ENCODE results near the gene PLP1. TPM values are rescaled to one million over a fixed set of nuclear protein-coding genes. Genes with fewer than 3 reads are reported as not detected.

The PLP1 gene
- total and polyA plus RNA-seq, 7 experiments from 2014 or later: not detected

DNA sequence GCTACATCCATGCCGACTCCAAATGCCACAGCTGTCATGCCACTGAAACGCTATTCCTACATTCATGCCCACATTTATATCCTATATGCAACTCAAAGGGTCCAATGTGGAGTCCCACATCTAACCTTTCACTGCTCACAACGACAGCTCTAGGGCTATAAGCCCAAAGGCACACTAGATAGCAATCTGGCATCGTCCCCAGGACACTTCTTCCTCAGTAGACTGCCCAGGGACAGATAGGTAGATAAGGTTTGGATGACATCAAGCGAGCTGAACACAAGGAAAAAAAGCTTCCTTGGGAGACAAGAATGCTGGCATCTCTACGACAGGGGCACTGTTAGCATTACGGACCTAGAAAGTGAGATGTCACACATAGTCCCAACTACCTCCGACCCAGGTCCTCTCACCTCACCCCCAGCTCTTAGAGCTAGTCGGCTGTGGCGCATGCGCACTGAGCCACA, 54.7 kb downstream of the PLP1 start:
- no peaks in the 10 kb centered on the region for H3K27me3 ChIP-seq (ENCODE audit: control insufficient read depth in 2 of 2, insufficient read depth in 2 of 2, low read length in 2 of 2)
- Mint-ChIP-seq H3K4me3 (peak overlapping the region; percentile 77 to 98 (median 84)), H3K4me1 (peaks cover 3 to 8% (median 4%) of the 10 kb centered on the region in 7 donors), H3K9me3 (no peaks in the 10 kb centered on the region), H3K36me3 (peaks cover 0 to 4% (median 0%) of the 10 kb centered on the region in 5 donors), H3K27me3 (peaks cover 0 to 26% (median 4%) of the 10 kb centered on the region in 5 donors), H3K27ac (peak overlapping the region in 4 of 9 donors; percentile 5 to 41 (median 22))
- ChIA-PET CTCF (no interaction called here), POLR2A (interaction anchor here (1.1 kb wide), 1 partner anchor 282 kb away, joined by 3 read pairs; no protein-coding TSS in a partner anchor)
- H3K27ac ChIP-seq (ENCODE audit: low read depth, low read length): no peak overlapping the region
- peak overlapping the region; percentile 68 for H3K4me3 ChIP-seq (ENCODE audit: low read length)
- no peaks in the 10 kb centered on the region for H3K9me3 ChIP-seq (ENCODE audit: control insufficient read depth in 2 of 3, low read length in 3 of 3)
- intact Hi-C loops (cut with micrococcal nuclease): loop anchor here in 1 of 2 donors (5.0 kb wide), 1 partner anchor 144 kb away; the partner anchor contains the start of gene MORF4L2
- no peak for ATAC-seq
- DNase-seq: peak in 2 of 9 donors; percentile 54 to 60
- H3K4me1 ChIP-seq (ENCODE audit: control insufficient read depth in 2 of 2, insufficient read depth in 2 of 2, low read length in 2 of 2): peaks cover 0 to 5% of the 10 kb centered on the region in 2 donors
- H3K36me3 ChIP-seq (ENCODE audit: control insufficient read depth in 2 of 3, insufficient read depth in 3 of 3, low read length in 3 of 3): no peaks in the 10 kb centered on the region

DNA sequence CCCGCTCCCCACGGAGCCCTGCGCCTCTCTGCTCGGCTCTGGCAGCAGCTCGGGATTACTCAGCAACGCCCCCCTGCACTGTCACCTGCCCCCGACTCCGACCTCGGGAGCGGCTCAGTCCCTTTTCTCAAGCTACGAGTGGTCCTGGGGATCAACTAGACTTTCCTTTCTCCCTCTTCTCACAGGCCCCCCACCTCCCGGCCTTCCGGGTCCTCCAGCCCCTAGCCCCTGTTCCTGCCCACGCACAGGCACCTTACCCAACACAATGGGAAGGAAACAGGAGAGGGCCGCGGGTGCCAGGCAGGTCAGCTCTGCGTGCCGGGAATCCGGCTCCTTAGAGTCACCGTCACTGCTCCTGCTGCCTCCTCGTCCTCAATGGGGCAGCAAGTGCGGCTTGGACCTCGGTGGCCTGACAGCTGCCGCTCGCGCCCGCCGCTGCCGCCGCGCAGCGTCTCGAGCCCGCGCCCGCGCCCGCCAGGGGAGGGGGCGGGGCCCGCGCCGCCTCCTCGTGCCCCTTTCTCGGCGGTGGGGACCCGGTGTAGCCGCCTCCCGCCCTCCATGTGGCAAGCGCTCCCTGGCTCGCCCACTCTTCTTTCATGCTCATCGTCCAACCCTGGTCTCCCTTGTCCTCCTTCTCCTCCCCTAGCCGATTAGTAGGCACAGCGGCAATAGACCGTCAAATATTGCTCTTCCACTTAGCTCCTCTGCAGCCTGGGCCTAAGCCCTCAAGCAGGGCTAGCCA, 55.3 kb downstream of the PLP1 start, which contains the start of gene RAB9B:
TSS of gene RAB9B (minus strand) at position 455 of the 742 bp plus-strand sequence. CDS start 6,473 bp downstream, outside the sequence.
- peaks cover 3 to 8% (median 4%) of the 10 kb centered on the region in 7 donors for H3K4me1 Mint-ChIP-seq
- Histone ChIP-seq H3K4me1 (ENCODE audit: control insufficient read depth in 2 of 2, insufficient read depth in 2 of 2, low read length in 2 of 2) (peaks cover 0 to 5% of the 10 kb centered on the region in 2 donors), H3K27ac (ENCODE audit: low read depth, low read length) (peak within 1 kb of the TSS; percentile 18), H3K9me3 (ENCODE audit: control insufficient read depth in 2 of 3, low read length in 3 of 3) (no peaks in the 10 kb centered on the region), H3K4me3 (ENCODE audit: low read length) (peak within 1 kb of the TSS; percentile 68), H3K36me3 (ENCODE audit: control insufficient read depth in 2 of 3, insufficient read depth in 3 of 3, low read length in 3 of 3) (no peaks in the 10 kb centered on the region), H3K27me3 (ENCODE audit: control insufficient read depth in 2 of 2, insufficient read depth in 2 of 2, low read length in 2 of 2) (no peaks in the 10 kb centered on the region)
- H3K27ac Mint-ChIP-seq: peak within 1 kb of the TSS in 5 of 9 donors; percentile 5 to 85 (median 81)
- ChIA-PET CTCF (no interaction called here), POLR2A (interaction anchor here (1.1 kb wide), 1 partner anchor 281 kb away, joined by 3 read pairs; no protein-coding TSS in a partner anchor)
- no peaks in the 10 kb centered on the region for H3K9me3 Mint-ChIP-seq
- H3K36me3 Mint-ChIP-seq: peaks cover 0 to 4% (median 0%) of the 10 kb centered on the region in 5 donors
- peak within 1 kb of the TSS; percentile 84 to 98 (median 92) for H3K4me3 Mint-ChIP-seq
- intact Hi-C loops (cut with micrococcal nuclease): loop anchor here in 1 of 2 donors (5.0 kb wide), 1 partner anchor 145 kb away; the partner anchor contains the start of gene MORF4L2
- H3K27me3 Mint-ChIP-seq: peaks cover 0 to 26% (median 4%) of the 10 kb centered on the region in 5 donors
- peak in 8 of 9 donors; percentile 24 to 68 (median 54) for DNase-seq
- peak; percentile 86 for ATAC-seq

DNA sequence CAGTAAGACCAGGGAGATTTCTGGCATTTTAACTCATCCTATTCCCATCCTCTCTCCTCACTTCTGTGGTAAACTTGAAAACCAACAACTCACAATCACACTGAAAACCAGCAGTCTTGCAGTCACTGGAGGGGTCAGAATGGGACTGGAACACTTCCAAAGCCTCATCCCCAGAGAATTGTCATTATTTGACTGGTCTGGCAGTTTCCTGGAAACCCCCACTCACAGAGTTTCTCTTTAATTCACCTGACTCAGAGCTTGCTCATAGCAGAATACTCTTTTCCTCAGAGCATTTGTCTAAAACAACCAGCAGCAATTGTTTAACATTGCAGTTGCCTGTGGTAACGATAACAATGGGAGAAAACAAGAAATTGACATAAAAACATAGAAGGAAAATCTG, 62.8 kb downstream of the PLP1 start:
- intact Hi-C loops (cut with micrococcal nuclease): no loop called here
- H3K36me3 ChIP-seq (ENCODE audit: control insufficient read depth in 2 of 3, insufficient read depth in 3 of 3, low read length in 3 of 3): no peaks in the 10 kb centered on the region
- H3K4me1 ChIP-seq (ENCODE audit: control insufficient read depth in 2 of 2, insufficient read depth in 2 of 2, low read length in 2 of 2): no peaks in the 10 kb centered on the region
- DNase-seq (no peak), ATAC-seq (no peak)
- Mint-ChIP-seq H3K27ac (no peak overlapping the region), H3K36me3 (no peaks in the 10 kb centered on the region), H3K27me3 (peaks cover 0 to 8% (median 0%) of the 10 kb centered on the region in 5 donors), H3K4me3 (no peak overlapping the region), H3K9me3 (no peaks in the 10 kb centered on the region), H3K4me1 (no peaks in the 10 kb centered on the region)
- H3K4me3 ChIP-seq (ENCODE audit: low read length): no peak overlapping the region
- no peak overlapping the region for H3K27ac ChIP-seq (ENCODE audit: low read depth, low read length)
- CTCF ChIA-PET: no interaction called here
- H3K27me3 ChIP-seq (ENCODE audit: control insufficient read depth in 2 of 2, insufficient read depth in 2 of 2, low read length in 2 of 2): no peaks in the 10 kb centered on the region
- H3K9me3 ChIP-seq (ENCODE audit: control insufficient read depth in 2 of 3, low read length in 3 of 3): no peaks in the 10 kb centered on the region
- POLR2A ChIA-PET: no interaction called here

Other genes with a start within 250 kb of the PLP1 start
- gene TCEAL4, start 191.3 kb upstream of the PLP1 start, total RNA-seq: 10 to 100 TPM in 1 of 5 experiments, 1 to 10 TPM in 4; 1.8 to 11.7 (median 9.3) TPM
- 10 to 100 TPM; 13.7 to 15.1 TPM for gene TCEAL4, start 191.3 kb upstream of the PLP1 start, polyA plus RNA-seq
- 1 to 10 TPM in 4 of 5 experiments, under 1 TPM in 1; 0.60 to 6.1 (median 4.2) TPM for gene TCEAL3, start 168.9 kb upstream of the PLP1 start, total RNA-seq
- 1 to 10 TPM; 4.6 to 5.4 TPM for gene TCEAL3, start 168.9 kb upstream of the PLP1 start, polyA plus RNA-seq
- gene TCEAL1, start 147.9 kb upstream of the PLP1 start, total RNA-seq: 10 to 100 TPM in 2 of 5 experiments, 1 to 10 TPM in 3; 3.3 to 14.3 (median 5.0) TPM
- gene TCEAL1, start 147.9 kb upstream of the PLP1 start, polyA plus RNA-seq: 10 to 100 TPM; 13.5 to 20.6 TPM
- gene MORF4L2, start 90.1 kb upstream of the PLP1 start, total RNA-seq: 100 to 1,000 TPM; 103 to 177 (median 143) TPM
- 10 to 100 TPM; 86.8 to 90.3 TPM for gene MORF4L2, start 90.1 kb upstream of the PLP1 start, polyA plus RNA-seq
- gene TMEM31, start 65.9 kb upstream of the PLP1 start, total RNA-seq: not detected
- not detected for gene TMEM31, start 65.9 kb upstream of the PLP1 start, polyA plus RNA-seq
- gene RAB9B, start 55.4 kb downstream of the PLP1 start, total RNA-seq: under 1 TPM; 0.40 to 0.86 (median 0.51) TPM
- under 1 TPM; 0.10 to 0.59 TPM for gene RAB9B, start 55.4 kb downstream of the PLP1 start, polyA plus RNA-seq
- gene TMSB15B, start 185.8 kb downstream of the PLP1 start, total RNA-seq: 10 to 100 TPM in 1 of 5 experiments, 1 to 10 TPM in 4; 5.5 to 10.3 (median 6.8) TPM
- 10 to 100 TPM; 10.0 to 14.7 TPM for gene TMSB15B, start 185.8 kb downstream of the PLP1 start, polyA plus RNA-seq
- not detected for gene H2BW1, start 236.9 kb downstream of the PLP1 start, total RNA-seq
- gene H2BW1, start 236.9 kb downstream of the PLP1 start, polyA plus RNA-seq: not detected